GM18507 (cell line): ENCODE measurements around the gene RPS6KB2.

ENCODE experiments used
- DNase-seq: peaks from one replicate; pipeline ENCODE4 v3.0.0; 2011; ENCODE audit warnings: low read depth; ENCODE audit not compliant: insufficient read length; ENCODE audit errors: extremely low spot score
- FAIRE-seq: peaks from 2 replicates; lab custom pipeline; 2011; peaks lifted over from hg19 to GRCh38; lab: Jason Lieb, UNC

The RPS6KB2 gene

GRCh38 chr11:67428052-67429001 is at the start of gene RPS6KB2:
Gene RPS6KB2 (plus strand): TSS chr11:67428494. CDS start chr11:67428546, 52 bp downstream.
- FAIRE-seq (peak; percentile 98), DNase-seq (peak; percentile 96)

- DNase-seq (no peak), FAIRE-seq (no peak)
These were observed 49.8 kb upstream of the RPS6KB2 start for GRCh38 chr11:67378544-67378943.

- FAIRE-seq = no peak
- DNase-seq = no peak
These were observed 48.9 kb upstream of the RPS6KB2 start for GRCh38 chr11:67379061-67380058.

GRCh38 chr11:67381244-67381972 is 46.9 kb upstream of the RPS6KB2 start:
- DNase-seq (no peak), FAIRE-seq (peak; percentile 53)

DNA sequence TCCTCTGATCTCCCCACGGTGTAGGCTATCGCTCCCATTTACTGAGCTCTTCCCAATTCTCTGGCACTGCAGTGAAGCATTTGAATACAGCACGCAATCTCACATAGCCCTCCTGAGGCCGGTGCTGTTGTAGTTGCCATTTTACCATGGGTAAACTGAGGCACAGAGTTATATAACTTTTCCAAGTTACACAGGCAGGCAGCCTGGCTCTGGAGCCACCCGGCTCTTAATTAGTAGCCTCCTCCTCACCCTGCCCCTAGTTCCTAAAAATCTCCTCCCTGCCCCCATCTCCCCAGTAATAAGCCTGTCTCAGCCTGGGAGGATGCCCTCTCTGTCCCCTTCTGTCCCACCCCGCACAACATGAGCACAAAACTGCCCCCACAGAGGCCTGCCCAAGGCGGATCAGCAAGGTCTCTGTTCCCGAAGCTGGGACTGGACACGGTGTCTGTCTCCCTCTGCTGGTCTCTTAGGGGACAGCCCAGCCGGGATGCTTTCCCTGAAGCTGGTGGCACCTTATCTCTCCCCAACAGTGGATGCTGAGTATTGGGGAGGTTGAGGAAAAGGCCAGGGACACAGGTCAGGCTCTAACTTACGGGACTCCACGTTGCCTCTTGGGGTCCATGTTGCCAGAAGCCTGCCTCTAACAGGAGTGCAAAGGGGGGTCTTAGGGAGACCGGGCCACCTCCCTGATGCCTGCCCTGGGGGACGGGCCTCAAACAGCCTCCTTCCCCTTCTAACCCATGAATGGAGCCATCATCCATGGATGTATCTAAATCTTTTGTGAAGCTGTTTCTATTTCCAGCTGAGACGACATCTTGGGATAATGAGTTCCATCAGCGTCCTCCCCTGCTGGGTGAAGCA is 45.8 kb upstream of the RPS6KB2 start:
- no peak for DNase-seq
- FAIRE-seq = peak; percentile 86

- FAIRE-seq (no peak), DNase-seq (no peak)
These were observed 43.4 kb upstream of the RPS6KB2 start for GRCh38 chr11:67384851-67385366.

- FAIRE-seq (no peak), DNase-seq (no peak)
These were observed 41.2 kb upstream of the RPS6KB2 start for GRCh38 chr11:67387069-67387468.

GRCh38 chr11:67387518-67387917 is 40.8 kb upstream of the RPS6KB2 start:
- DNase-seq = no peak
- no peak for FAIRE-seq

DNA sequence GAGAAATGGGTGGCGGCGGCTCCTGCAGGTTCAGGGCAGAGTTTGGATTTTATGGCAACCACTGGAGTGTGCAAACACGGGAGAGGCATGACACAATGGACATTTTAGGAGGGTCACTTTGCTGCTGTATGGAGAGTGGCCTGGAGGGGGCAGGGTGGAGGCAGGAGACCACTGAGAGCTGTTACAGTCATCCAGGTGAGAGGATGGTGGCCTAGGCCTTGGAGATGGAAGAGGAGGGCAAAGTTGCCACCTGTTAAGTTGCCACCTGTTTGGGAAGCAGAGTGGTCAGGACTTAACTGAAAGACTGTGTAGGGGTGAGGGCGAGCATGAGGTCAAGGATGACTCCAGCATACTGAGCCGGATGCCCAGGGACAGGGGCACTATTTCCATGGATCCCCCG is 38.8 kb upstream of the RPS6KB2 start:
- DNase-seq = no peak
- peak; percentile 53 for FAIRE-seq

DNA sequence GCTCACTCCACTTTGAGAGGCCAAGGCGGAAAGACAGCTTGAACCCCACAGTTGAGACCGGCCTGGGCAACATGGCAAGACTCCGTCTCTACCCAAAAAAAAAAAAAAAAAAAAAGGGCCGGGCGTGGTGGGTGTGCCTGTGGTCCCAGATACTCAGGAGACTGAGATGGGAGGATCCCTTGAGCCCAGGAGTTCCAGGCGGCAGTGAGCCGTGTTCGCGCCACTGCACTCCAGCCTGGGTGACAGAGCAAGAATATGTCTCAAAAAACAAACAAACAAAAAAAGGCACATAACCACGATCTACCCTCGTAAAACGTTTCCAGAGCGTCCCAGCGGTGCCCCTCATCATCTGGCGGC is 37.4 kb upstream of the RPS6KB2 start:
- DNase-seq (no peak), FAIRE-seq (no peak)

GRCh38 chr11:67391304-67392182 is 36.8 kb upstream of the RPS6KB2 start, which contains the start of gene RAD9A:
Gene RAD9A (plus strand): TSS chr11:67391986. CDS start chr11:67392045, 59 bp downstream.
- FAIRE-seq (peak; percentile 77), DNase-seq (peak; percentile 98)

- no peak for DNase-seq
- no peak for FAIRE-seq
These were observed 36.0 kb upstream of the RPS6KB2 start for GRCh38 chr11:67392183-67392715.

GRCh38 chr11:67393437-67393836 is 34.9 kb upstream of the RPS6KB2 start:
- no peak for FAIRE-seq
- no peak for DNase-seq

- DNase-seq = no peak
- FAIRE-seq = no peak
These were observed 34.3 kb upstream of the RPS6KB2 start for GRCh38 chr11:67393990-67394389.

GRCh38 chr11:67395555-67396258 is 32.6 kb upstream of the RPS6KB2 start:
- FAIRE-seq (no peak), DNase-seq (no peak)

DNA sequence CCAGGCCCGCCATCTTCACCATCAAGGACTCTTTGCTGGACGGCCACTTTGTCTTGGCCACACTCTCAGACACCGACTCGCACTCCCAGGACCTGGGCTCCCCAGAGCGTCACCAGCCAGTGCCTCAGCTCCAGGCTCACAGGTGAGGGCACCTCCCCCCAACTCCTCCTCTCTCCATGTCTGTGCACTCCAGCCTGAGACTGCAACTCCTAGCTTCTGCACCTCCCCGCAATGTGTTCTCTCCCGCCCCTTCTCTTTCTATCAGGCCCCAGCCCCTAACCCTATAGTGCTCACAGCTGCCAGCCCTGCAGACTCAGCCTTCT is 32.1 kb upstream of the RPS6KB2 start:
- no peak for FAIRE-seq
- DNase-seq = no peak
